Left cardiac atrium (tissue), 4 donors: Measurements from ENCODE around the gene TMEM209. TPM values are rescaled to one million over a fixed set of nuclear protein-coding genes. Genes with fewer than 3 reads are reported as not detected.
"Not testable (repeated sequence)": the region's sequence is repeated elsewhere in the genome, so short reads cannot be mapped to it uniquely, and the experiment has no call there.

Experiments used
- ATAC-seq, 2 donors: fragments of 200-7000 bp; cut with Tn5 transposase; one replicate each; pipeline ENCODE4 v1.9.1; 2020; ENCODE audit warnings: mild to moderate bottlenecking in 2 of 2, moderate library complexity in 2 of 2
- DNase-seq: peaks from one replicate; pipeline ENCODE4 v3.0.0-alpha.2; 2020
- intact Hi-C, 2 donors: fragments of 100-400 bp; cut with DNase I; formaldehyde crosslinking; loops; one replicate each; pipeline versions ENCODE4 v1.14.1 to v1.15.1; 2022 to 2023
- total RNA-seq, 2 donors: library from RNA; stranded (reverse); fragmentation: NEBNext Ultra II Directional; extraction: Animal tissue kit (Norgen Biotek cat#: 25700); gene quantifications; one replicate each; pipeline ENCODE4 v1.2.1, GENCODE V29; 2021
- donor health status: DM: no; HTN: yes; CAD: no.
- donor health status: DM: no; HTN: yes; CAD: no; lungs with severe emphysema.
- donor health status: DM: yes; HTN: yes; CAD: no.
- donor health status: Dilated cardiomyopathy.

The TMEM209 gene
- total RNA-seq, 2 donors from 2014 or later, result 9.4 to 11.2 TPM

- ATAC-seq, result no peak
- DNase-seq, result no peak
- intact Hi-C loops, result no loop called here
Observed at GRCh38 chr7:130147710-130148325, 57.4 kb downstream of the TMEM209 start.

GRCh38 chr7:130146693-130147405, 58.4 kb downstream of the TMEM209 start:
- no peak for DNase-seq
- ATAC-seq, result no peak
- intact Hi-C loops, result no loop called here

GRCh38 chr7:130146142-130146541, 59.1 kb downstream of the TMEM209 start:
- ATAC-seq, intact Hi-C loops, DNase-seq: not testable (repeated sequence)

- intact Hi-C loops, result no loop called here
- DNase-seq (no peak), ATAC-seq (no peak)
Observed at GRCh38 chr7:130145424-130146100, 59.6 kb downstream of the TMEM209 start.

- ATAC-seq (no peak), DNase-seq (no peak)
- intact Hi-C loops, result no loop called here
Observed at GRCh38 chr7:130144312-130145171, 60.7 kb downstream of the TMEM209 start.

GRCh38 chr7:130143986-130144311, 61.3 kb downstream of the TMEM209 start:
- intact Hi-C loops, result no loop called here
- DNase-seq, result no peak
- no peak for ATAC-seq

- intact Hi-C loops, result no loop called here
- DNase-seq, result no peak
Observed at GRCh38 chr7:130143334-130143732, 61.9 kb downstream of the TMEM209 start.

GRCh38 chr7:130142654-130143333, 62.4 kb downstream of the TMEM209 start:
- DNase-seq (no peak), ATAC-seq (no peak)
- intact Hi-C loops, result no loop called here

More at GRCh38 chr7:130143334-130143732, 61.9 kb downstream of the TMEM209 start:
- no peak for ATAC-seq

- peak; percentile 3 to 22 for ATAC-seq
- intact Hi-C loops, result no loop called here
- no peak for DNase-seq
Observed at GRCh38 chr7:130141884-130142653, 63.1 kb downstream of the TMEM209 start.

- intact Hi-C loops, result no loop called here
Observed at GRCh38 chr7:130141161-130141883, 63.9 kb downstream of the TMEM209 start.

GRCh38 chr7:130140551-130141160, 64.5 kb downstream of the TMEM209 start:
- intact Hi-C loops, result no loop called here
- DNase-seq (no peak), ATAC-seq (peak; percentile 8 to 44)

More at GRCh38 chr7:130141161-130141883, 63.9 kb downstream of the TMEM209 start:
- peak; percentile 62 for DNase-seq
- ATAC-seq, result peak; percentile 92 to 96

GRCh38 chr7:130139193-130139960, 65.8 kb downstream of the TMEM209 start:
- ATAC-seq, result no peak
- no peak for DNase-seq
- intact Hi-C loops, result no loop called here

GRCh38 chr7:130137207-130137606, 68.0 kb downstream of the TMEM209 start:
- no peak for ATAC-seq
- no peak for DNase-seq
- intact Hi-C loops, result no loop called here

- ATAC-seq, result no peak
- no peak for DNase-seq
- intact Hi-C loops, result no loop called here
Observed at GRCh38 chr7:130136579-130137167, 68.5 kb downstream of the TMEM209 start.

- peak in 1 of 2 donors; percentile 23 for ATAC-seq
- intact Hi-C loops, result no loop called here
- no peak for DNase-seq
Observed at GRCh38 chr7:130135208-130136205, 69.7 kb downstream of the TMEM209 start.
